ENCODE measurements around the gene PTPN13. TPM values are rescaled to one million over a fixed set of nuclear protein-coding genes. Genes with fewer than 3 reads are reported as not detected.
"Not testable (repeated sequence)": the region's sequence is repeated elsewhere in the genome, so short reads cannot be mapped to it uniquely, and the experiment has no call there.

PTPN13 gene
- total RNA-seq, 2 donors from 2014 or later, result 130 to 238 TPM

DNA sequence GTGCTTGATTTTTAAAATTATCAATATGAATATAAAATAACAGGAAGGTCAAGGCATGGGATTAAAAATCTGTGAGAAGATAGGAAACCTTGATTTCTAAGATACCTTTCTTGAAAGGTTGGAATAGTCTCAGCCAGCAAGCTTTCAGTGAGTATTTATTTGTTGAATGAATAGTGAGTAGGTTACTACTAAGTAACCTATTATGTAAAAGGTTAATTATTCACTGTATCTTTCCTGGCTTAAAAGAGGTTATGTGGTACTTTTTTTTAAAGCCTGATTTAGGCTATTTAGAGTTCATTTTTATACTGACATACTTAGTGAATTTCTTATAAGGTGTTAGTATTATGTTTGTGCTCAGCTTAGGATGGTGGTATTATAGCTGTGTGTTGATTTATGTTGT is 123.5 kb downstream of the PTPN13 start:
- Mint-ChIP-seq H3K4me1 (peaks cover 3% of the 10 kb centered on the region), H3K36me3 (ENCODE audit: low read depth) (peaks cover 53% of the 10 kb centered on the region), H3K27me3 (ENCODE audit: insufficient read depth) (no peaks in the 10 kb centered on the region), H3K9me3 (peaks cover 18% of the 10 kb centered on the region), H3K4me3 (no peak overlapping the region), H3K27ac (no peak overlapping the region)
- DNase-seq, result no peak
- H3K4me3 ChIP-seq (ENCODE audit: low read length), result no peak overlapping the region
- H3K27me3 ChIP-seq (ENCODE audit: control insufficient read depth, insufficient read depth, low read length, poor library complexity, severe bottlenecking), result no peaks in the 10 kb centered on the region
- H3K27ac ChIP-seq (ENCODE audit: low read depth, low read length), result no peak overlapping the region
- H3K9me3 ChIP-seq (ENCODE audit: control insufficient read depth, low read length), result peaks cover 23% of the 10 kb centered on the region
- TF ChIP-seq CTCF (conservative IDR thresholded peaks at IDR 0.05), result no peak
- no peaks in the 10 kb centered on the region for H3K4me1 ChIP-seq (ENCODE audit: control insufficient read depth, insufficient read depth, low read length)
- H3K9ac ChIP-seq (ENCODE audit: extremely low read depth, low read length, poor library complexity, severe bottlenecking), result no peak overlapping the region
- H3K36me3 ChIP-seq (ENCODE audit: control insufficient read depth, insufficient read depth, low read length), result peaks cover 78% of the 10 kb centered on the region

DNA sequence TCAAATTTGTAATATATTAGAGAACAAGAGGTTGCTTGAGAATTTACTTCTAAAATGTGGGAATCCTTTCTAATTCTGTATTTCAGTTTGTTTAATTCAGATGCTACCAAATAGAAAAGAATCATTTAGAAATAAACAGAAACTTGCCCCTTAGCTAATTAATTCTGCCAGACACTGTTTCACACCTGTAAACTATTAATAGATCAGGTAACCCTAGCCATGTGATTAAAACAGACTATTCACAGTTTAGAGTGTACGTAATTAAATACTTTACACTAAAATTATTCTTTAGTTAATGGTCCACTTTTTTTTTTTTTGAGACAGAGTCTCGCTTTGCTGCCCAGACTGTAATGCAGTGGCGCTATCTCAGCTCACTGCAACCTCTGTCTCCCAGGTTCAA is 124.0 kb downstream of the PTPN13 start:
- no peak overlapping the region for H3K27ac Mint-ChIP-seq
- DNase-seq, result no peak
- no peak overlapping the region for H3K9ac ChIP-seq (ENCODE audit: extremely low read depth, low read length, poor library complexity, severe bottlenecking)
- no peaks in the 10 kb centered on the region for H3K4me1 ChIP-seq (ENCODE audit: control insufficient read depth, insufficient read depth, low read length)
- H3K4me3 Mint-ChIP-seq, result no peak overlapping the region
- 96 to 100% methylated on average over 3 of the region's 3 CpGs for WGBS, 2 experiments (ENCODE audit: insufficient coverage in 1 of 2, insufficient read length in 1 of 2)
- H3K27ac ChIP-seq (ENCODE audit: low read depth, low read length), result no peak overlapping the region
- H3K27me3 ChIP-seq (ENCODE audit: control insufficient read depth, insufficient read depth, low read length, poor library complexity, severe bottlenecking), result no peaks in the 10 kb centered on the region
- peaks cover 22% of the 10 kb centered on the region for H3K9me3 Mint-ChIP-seq
- H3K4me3 ChIP-seq (ENCODE audit: low read length), result no peak overlapping the region
- no peaks in the 10 kb centered on the region for H3K27me3 Mint-ChIP-seq (ENCODE audit: insufficient read depth)
- H3K9me3 ChIP-seq (ENCODE audit: control insufficient read depth, low read length), result peaks cover 28% of the 10 kb centered on the region
- peaks cover 3% of the 10 kb centered on the region for H3K4me1 Mint-ChIP-seq
- H3K36me3 Mint-ChIP-seq (ENCODE audit: low read depth), result peaks cover 58% of the 10 kb centered on the region
- no peak for TF ChIP-seq CTCF (conservative IDR thresholded peaks at IDR 0.05)
- peaks cover 83% of the 10 kb centered on the region for H3K36me3 ChIP-seq (ENCODE audit: control insufficient read depth, insufficient read depth, low read length)

DNA sequence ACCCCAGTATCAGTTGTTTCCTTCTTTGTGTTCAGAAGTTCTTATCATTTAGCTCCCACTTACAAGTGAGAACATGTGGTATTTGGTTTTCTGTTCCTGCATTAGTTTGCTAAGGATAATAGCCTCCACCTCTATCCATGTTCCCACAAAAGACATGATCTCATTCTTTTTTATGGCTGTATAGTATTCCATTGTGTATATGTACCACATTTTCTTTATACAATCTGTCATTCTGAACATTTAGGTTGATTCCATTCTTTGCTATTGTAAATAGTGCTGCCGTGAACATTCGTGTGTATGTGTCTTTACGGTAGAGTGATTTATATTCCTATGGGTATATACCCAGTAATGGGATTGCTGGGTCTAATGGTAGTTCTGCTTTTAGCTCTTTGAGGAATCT is 125.0 kb downstream of the PTPN13 start:
- WGBS, 2 experiments (ENCODE audit: insufficient coverage in 1 of 2, insufficient read length in 1 of 2), result 90 to 92% methylated on average over 3 of the region's 3 CpGs
- not testable (repeated sequence) for H3K4me3 Mint-ChIP-seq; H3K4me3 ChIP-seq (ENCODE audit: low read length); H3K27ac ChIP-seq (ENCODE audit: low read depth, low read length); H3K27me3 ChIP-seq (ENCODE audit: control insufficient read depth, insufficient read depth, low read length, poor library complexity, severe bottlenecking); H3K27me3 Mint-ChIP-seq (ENCODE audit: insufficient read depth); H3K9ac ChIP-seq (ENCODE audit: extremely low read depth, low read length, poor library complexity, severe bottlenecking); H3K4me1 Mint-ChIP-seq; H3K4me1 ChIP-seq (ENCODE audit: control insufficient read depth, insufficient read depth, low read length); H3K27ac Mint-ChIP-seq; DNase-seq
- Mint-ChIP-seq H3K9me3 (peaks cover 30% of the 10 kb centered on the region), H3K36me3 (ENCODE audit: low read depth) (peaks cover 68% of the 10 kb centered on the region)
- Histone ChIP-seq H3K36me3 (ENCODE audit: control insufficient read depth, insufficient read depth, low read length) (peaks cover 85% of the 10 kb centered on the region), H3K9me3 (ENCODE audit: control insufficient read depth, low read length) (peaks cover 37% of the 10 kb centered on the region)

GRCh38 chr4:86720508-86721068 is 126.5 kb downstream of the PTPN13 start:
- Histone ChIP-seq H3K9ac (ENCODE audit: extremely low read depth, low read length, poor library complexity, severe bottlenecking) (no peak overlapping the region), H3K9me3 (ENCODE audit: control insufficient read depth, low read length) (peaks cover 47% of the 10 kb centered on the region), H3K27me3 (ENCODE audit: control insufficient read depth, insufficient read depth, low read length, poor library complexity, severe bottlenecking) (no peaks in the 10 kb centered on the region), H3K4me1 (ENCODE audit: control insufficient read depth, insufficient read depth, low read length) (no peaks in the 10 kb centered on the region), H3K4me3 (ENCODE audit: low read length) (no peak overlapping the region), H3K36me3 (ENCODE audit: control insufficient read depth, insufficient read depth, low read length) (peaks cover 86% of the 10 kb centered on the region), H3K27ac (ENCODE audit: low read depth, low read length) (no peak overlapping the region)
- 97% methylated on average over 2 to 3 of the region's 3 CpGs for WGBS, 2 experiments (ENCODE audit: insufficient coverage in 1 of 2, insufficient read length in 1 of 2)
- Mint-ChIP-seq H3K27ac (no peak overlapping the region), H3K9me3 (peaks cover 45% of the 10 kb centered on the region), H3K4me3 (no peak overlapping the region), H3K27me3 (ENCODE audit: insufficient read depth) (no peaks in the 10 kb centered on the region), H3K36me3 (ENCODE audit: low read depth) (peaks cover 82% of the 10 kb centered on the region), H3K4me1 (peaks cover 3% of the 10 kb centered on the region)
- no peak for TF ChIP-seq CTCF (conservative IDR thresholded peaks at IDR 0.05)
- DNase-seq, result no peak
